Measurements from ENCODE around the gene ARID1B.

Gene ARID1B

DNA sequence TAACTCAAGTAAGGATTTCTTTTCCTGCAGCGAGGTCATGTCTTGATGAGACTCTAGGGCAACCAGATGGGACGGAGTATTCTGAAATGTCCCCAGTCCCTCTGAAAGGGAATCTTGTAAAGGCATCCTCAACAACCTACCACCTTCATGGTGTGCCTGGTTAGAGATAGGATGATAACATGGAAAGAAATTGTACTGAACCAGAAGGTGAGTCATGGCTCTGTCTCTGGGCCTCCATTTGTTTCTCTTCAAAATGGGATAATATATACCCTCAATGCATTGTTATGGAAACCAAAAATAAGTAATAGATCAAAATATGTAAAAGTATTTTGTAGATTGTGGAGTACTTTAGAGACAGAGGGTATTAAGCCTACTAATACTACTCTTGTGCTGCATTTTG, 219.1 kb downstream of the ARID1B start:
- DNase-seq: no peak

DNA sequence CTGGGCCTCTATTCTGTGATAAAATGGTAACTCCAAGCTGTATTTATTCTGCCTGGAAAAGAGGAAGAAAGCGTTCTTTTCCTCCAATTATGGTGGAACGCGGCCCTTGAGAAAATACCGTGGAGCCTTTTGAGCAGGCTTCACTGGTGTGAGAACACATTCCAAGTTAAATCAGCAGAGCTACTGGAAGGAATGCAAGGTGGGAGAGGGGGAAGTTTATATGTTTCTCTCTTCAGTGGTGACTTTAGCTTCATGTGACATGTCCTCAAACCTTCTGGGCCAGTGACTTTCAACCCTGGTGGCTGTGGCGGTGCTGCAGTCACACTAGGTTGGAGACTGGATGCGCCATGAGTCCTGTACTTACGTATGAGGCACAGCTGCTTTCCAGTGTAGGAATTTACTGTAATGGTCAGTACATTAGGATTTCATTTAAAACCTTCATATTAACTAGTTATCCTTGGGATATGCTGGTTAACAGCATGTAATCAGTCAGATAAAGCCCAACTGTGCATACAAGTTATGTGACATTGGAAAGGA, 221.7 kb downstream of the ARID1B start:
- DNase-seq: no peak

DNA sequence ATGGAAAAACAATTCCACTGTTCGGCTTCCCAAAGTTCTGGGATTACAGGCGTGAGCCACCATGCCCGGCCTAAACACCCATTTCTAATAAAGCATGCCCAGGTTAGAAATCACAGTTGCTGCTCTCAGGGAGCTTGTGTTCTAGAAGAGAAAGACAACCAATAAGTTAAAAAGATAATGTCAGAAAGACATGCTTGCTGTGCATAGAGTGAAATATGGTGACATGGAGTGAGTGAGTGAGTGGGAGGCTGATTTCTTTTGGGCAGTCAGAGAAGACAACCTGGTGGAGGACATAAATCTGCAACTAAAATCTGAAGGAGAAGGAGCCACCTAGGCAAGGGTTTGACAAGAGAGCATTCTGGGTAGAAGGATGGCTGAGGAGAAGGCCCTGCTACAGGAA, 222.6 kb downstream of the ARID1B start:
- no peak for DNase-seq

DNA sequence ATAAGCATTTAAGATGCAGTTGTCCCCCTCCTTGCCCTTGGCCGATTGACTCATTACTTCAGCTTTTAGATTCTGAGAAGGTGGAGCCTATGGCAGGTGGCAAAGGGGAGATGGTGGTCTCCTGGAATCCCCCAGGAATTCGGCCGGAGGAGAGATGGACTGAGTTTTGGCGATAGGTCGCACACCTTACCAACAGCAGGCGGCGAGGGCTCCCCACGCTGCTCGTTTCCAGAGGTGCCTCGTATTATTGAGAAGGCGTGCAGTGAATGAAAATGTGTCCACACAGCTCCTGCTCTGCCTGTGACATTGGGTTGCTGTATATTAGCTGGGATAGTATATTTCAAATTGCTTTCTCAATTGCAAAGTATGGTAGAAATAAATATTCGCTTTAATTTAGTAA, 224.5 kb downstream of the ARID1B start:
- DNase-seq: no peak

DNA sequence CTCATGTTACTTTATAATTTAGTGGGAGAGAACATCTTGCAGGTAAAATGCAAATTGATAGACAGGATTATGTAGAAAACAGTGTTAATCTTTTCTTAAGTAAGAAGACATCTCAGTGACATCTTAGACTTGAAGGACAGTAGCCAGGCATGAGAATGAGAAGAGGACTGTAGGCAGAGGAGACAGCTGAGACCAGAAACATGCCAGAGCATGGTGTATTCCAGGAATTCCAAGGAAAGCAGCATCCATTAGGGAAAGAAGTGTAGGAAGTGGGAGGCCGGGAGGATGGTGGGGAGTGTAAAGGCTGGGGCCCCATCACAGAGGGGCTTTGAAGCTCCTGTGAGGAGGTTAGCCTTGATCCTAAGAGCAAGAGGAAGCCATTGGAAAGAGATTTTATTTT, 225.6 kb downstream of the ARID1B start:
- DNase-seq: no peak

DNA sequence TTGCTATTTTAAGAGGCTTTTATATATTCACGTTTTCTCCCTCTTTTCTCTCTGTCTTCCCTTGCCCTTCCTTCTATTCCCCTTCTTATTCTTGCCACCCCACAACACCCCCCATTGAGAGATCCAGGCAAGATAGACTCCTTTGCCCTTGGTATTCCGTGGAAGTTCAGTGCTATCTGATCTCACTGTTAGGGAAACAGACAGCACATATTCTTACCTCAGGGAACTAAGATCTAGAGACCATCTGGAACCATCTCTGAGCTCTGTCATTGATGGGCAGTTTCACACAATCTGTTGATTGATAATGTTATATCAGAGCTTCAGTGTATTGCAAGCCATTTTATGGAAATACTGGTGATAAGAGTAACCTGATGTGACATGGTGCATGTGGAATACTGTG, 228.8 kb downstream of the ARID1B start:
- no peak for DNase-seq

DNA sequence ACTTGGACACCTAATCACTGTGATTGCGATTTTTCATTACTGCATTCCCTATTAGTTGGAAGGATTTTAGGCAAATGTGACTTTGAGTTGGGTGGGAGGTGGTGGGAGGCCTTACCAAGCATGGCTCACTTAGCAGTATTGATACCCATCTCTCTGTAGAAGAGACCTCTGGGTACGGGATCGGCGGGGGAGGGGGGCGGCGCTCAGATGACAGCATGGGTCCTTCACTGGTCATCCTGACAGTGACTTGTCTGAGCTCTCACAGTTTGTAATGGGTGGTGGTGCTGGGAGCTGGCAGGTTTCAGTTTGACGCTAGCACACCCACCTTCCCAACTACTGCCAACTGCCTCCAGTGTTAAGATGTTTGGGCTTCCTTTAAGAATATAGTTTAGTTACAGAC, 231.4 kb downstream of the ARID1B start:
- DNase-seq: no peak

DNA sequence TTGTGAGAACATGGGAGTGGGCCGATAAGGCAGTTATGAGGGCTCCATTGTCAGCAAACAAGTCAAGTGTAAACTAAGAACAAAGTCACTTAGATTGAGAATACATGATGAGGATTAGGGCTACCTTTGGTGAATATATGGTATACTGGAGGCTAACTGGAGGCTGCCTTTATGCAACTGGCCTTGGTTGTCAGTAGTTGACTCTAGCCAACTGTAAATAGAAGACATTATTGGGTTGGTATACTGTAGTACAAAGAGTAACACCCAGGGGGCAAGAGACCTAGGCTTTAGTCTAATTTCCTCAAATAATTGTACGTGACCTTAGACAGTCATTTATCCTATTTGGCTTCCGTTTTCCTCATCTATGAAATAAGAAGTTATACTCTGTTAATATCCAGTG, 235.2 kb downstream of the ARID1B start:
- no peak for DNase-seq

DNA sequence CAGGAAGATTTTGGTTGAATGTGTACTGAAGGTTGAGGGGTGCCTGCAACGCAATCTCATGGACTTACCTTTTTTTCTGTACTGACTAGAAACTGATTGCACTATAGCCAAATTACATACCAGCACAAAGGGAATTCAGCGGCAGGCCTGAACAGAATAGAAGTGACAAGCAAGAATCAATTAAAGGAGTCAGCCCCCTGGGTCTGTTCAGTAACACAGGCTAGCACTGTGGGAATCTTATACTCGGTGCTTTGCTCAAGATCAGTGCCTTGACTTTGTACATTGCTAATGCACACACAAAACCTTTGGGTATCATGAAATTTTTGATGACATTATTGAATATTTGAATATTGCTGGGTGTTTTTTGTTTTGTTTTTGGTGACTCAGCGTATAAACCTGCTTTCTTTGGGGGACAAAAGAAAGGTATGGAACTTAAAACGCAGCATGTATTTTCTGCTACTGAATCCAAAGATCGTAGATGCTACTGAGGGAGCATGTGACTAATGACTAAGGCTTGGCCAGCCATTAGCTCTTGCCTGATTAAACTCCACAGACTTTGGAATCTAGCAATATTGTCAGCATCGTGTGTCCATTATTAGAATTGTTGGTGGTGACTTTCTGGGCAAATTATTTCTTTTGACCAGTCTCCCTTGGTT, 236.6 kb downstream of the ARID1B start:
- DNase-seq: no peak

DNA sequence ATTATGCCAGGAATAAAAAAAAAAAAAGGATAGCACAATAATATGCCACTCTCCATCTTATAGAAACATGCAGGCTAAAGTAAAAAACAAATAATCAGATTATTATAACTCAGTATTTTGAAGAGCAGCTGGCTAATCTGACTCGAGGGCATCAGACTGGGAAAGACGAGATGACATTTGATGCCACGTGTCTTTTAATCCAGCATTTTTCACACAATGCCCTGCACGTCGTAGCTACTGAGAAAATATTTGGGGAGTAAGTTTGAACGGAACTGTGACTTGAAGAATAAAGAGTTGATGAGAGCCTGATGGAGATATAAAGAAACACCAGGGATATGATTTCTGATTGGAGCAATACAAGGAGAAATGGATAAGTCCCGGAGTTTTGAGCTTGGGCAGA, 237.7 kb downstream of the ARID1B start:
- DNase-seq: no peak

DNA sequence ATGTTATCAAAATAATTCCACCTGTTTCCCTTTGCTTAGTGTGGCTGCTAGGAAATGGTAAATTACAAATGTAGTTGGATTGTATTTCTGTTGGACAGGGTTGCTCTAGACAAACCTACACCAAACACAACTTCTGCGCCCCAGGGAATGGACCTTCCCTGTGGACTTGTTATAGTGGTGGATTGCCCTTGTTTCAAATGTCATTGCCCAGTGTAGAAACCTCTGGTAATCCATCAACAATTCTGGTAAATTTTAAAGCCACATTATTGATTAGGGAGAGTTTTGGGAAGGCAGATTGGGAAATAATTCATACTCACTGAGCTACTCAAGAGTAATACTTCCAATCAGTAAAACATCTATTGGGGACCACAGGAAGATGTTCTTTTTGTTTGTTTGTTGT, 239.8 kb downstream of the ARID1B start:
- DNase-seq: no peak

DNA sequence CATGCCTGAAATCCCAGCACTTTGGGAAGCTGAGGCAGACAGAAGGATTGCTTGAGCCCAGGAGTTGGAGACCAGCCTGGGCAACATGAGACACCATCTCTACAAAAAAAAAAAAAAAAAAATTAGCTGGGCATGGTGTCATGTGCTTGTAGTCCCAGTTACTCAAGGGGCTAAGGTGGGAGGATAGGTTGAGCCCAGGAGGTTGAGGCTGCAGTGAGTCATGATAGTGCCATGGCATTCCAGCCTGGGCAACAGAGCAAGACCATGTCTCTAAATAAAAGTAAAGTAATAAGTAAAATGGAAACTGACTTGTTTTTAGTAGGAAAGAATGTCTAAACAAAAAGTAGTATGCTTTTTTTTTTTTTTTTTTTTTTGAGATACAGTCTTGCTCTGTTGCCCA, 240.7 kb downstream of the ARID1B start:
- no peak for DNase-seq

DNA sequence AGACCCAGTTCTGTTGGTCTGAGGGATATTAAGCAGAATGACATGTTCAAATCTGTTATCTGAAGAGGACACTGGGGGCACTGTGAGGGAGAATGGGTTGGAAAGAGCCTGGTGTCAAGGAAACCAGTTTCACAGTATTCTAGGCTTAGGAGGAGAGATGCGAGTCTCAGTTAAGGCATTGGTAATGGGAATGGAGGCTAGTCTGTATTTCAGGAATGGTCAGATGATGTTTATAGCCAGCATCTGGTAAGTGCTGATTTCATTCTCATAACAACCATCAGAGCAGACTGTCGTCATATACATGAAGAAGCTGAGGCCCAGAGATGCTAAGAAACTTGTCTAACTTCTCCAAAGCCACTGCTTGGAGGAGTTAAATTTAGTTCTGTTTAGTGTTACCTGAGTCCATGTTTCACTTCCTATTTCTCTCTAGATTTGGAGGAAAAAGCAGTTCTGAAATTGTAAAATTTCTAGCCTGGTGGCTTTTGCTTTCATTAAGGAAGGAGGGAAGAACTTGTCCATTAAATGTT, 242.0 kb downstream of the ARID1B start:
- no peak for DNase-seq

DNA sequence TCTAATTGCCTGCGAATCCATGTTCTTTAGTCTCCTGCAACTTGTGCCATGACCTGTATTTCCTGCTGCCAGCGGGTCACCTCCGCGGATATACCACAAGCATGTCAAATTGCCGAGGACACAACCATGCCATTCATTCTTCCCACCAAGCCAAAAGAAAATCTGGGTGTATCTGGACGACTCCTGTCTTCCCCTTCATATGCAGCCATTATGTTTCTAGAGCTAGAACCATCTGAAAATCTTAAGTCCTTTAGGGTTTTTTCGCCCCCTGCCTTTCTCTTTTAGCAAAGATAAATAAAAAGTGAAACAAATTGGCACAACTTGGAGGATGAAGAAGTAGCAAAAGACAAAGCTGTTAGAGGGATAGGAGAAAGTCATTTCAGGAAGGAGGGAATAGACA, 242.6 kb downstream of the ARID1B start:
- DNase-seq: no peak

DNA sequence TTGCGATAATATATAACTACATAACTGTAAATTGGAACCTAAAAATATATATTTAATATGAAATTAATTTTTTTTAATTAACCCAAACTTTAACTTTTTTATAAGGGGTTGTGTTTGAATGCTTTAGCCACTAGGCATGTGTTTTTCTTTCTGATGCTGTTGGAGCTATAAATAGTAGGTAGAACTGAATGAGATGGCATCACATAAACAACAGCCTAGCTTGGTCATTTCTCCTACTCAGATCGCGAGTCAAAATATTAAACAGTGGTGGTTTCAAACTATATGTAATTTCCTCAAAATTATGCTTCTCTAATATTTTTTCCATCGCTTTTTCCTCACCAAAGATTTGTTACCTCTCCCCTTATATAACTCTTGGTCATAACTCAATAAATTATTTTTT, 243.2 kb downstream of the ARID1B start:
- no peak for DNase-seq

DNA sequence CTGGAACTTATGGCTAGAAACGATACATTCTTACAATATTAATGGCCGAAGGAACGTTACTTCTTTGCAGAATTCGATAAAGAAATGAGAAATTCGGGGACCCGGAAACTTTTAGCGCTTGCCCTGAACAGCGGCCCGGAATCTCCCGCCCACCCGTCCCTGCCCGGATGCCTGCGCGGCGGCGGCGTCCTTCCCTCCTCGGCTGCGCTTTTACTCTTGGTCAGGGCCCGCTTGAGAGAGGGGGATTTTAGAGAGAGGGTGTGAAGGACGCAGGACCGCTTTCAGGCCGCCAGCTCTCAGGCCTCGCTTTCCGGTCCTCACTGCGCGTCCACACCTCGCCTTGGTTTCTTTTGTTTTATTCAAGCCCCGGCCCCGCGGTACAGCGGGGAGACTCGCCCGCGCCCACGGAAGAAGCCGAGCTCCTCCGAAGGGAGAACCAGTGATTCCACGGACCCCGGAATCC, 243.7 kb downstream of the ARID1B start:
- no peak for DNase-seq

DNA sequence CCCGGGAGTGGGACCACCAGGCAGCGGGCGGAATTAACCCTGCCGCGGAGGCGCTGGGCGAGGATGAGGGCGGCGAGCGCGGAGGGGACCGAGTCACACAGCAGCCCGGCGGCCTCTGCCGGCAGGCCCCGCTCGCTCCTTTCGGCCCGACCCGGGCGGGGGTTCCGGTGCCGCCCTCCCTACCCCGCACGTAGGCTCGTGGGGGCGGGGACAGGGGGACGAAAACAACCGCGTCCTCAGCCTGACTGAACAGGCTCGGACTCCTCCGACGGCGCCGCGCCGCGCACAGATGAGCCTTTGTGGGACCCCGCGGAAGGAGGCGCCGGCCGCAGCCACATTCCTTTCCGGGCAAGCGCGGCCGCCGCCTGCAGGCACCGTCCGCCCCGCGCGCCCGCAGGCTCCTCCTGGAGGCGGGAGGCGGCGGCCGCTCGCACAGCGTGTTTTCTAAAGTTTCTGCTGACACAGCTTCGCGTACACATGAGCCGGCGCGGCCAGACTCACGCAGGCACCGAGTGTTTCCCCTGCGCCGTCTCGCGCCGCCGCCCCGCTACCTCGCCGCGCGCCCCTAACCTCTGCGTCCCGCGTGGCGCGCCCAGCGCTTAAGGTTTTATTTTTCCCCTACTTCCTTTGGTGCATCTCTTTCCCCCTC, 244.3 kb downstream of the ARID1B start:
- DNase-seq: peak; percentile 27

DNA sequence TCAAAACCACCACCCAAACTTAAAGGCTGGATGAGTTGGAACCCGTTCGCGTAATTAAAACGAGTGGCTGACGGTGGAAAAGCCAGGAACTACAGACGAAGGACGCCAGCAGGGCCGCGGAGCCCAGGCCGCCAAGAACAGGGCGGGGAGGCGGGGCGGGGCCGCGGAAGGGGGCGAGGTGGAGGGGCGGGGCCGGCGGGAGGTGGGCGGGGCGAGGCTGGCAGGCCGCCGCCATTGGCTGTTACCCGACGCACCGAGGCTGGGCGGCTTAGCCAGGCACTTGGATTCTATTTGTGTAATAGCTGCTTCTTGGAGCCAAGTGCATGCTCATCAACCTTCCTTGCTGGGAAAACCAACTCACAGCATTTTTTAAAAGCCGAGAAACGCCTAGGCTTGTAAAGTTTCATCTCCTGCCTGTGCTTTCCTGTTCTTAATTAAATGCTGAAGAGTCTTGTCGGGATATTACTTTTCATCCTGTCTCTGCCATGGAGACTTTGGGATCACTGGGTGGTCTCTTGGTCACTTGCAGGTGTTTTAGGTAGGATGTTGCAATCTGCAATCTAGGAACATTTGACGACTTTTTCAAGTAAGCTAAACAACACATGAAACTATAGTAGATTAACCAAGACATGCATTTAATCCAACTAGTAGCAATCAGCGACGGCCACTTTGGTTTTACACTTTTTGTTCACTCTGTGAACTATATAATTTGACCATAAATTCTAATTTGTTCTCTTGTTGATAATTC, 245.0 kb downstream of the ARID1B start:
- no peak for DNase-seq

DNA sequence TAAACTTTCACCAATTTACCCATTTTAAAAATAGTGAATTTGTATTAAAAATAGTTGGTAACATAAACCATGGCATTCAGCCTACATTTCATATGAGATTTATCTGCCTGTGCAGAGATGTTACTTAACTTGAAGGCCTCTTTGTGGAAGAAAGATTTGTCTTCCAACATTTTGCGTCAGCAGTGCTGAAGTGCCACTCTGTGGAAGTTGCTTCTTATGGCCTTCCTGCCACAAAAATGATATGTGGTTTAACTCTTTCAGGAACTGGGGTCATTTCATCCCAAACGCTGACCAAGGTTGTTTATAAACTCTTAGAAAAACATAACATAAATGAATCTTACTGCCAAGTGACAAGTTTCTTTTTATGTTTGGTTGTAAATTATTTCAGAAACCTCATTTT, 246.8 kb downstream of the ARID1B start:
- DNase-seq: no peak

DNA sequence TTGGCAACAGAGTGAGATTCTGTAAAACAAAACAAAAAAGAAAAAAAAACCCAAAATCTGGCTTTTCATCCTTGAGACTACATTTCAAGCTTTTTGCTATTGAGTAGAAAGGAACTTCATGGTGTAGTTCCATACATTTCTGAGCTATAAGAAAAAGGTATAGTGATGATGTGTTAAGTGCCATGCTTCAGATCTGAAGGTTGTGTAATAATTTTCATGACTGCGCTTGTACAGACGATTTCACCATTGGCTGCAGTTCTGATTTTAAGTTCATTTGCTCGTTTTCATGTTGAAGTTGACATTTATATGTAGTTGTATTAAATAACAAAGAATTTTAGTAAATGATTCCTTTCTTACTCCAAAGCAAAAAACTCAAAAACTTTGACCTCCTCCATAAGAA, 247.6 kb downstream of the ARID1B start:
- DNase-seq: no peak

DNA sequence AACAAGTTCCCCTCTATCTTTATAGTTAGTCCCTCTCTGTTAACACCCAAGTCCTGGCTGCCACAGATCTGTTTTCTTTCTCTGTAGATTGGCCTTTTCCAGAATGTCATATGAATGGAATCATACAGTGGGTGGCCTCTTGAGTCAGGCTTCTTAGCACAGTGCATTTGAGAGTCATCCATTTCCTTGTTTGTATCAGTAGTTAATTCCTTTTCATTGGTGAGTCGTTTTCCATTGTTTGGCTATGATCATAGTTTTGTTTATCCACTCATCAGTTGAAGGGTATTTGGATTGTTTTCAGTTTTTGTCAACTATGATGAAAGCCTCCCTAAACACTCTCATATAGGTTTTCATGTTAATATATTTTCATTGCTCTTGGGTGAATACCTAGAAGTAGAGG, 248.3 kb downstream of the ARID1B start:
- DNase-seq: no peak

DNA sequence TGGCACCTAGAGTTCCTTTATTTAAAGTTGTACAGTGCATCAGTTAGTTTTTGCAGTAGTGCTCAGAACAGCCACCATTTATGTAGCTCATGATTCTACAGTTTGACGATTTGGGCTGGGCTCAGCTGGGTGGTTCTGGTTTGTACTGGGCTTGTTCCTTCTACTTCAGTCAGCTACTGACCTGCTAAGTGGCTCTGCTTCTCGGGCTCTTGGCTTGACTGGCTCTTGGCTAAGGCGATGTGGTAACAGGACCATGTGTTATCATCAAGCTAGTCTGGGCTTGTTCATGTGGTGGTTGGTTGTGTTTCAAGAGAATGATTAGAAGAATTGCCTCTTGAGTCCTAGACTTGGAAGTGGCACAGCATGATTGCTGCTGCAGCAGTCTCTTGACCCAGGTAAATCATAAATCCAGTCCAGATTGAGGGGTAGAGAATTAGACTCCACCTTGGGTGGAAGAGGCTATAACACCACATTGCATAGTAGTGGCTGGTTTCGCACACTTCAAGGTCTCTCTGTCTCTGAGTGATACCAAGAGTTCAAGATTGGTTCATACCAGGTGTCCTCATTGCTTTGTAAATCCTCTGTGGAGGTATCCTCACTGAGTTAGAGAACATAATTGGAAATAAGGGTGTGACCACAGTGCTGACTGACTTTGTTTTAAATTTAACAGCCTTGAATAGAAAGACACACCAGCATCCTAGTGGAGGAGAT, 253.0 kb downstream of the ARID1B start:
- no peak for DNase-seq

DNA sequence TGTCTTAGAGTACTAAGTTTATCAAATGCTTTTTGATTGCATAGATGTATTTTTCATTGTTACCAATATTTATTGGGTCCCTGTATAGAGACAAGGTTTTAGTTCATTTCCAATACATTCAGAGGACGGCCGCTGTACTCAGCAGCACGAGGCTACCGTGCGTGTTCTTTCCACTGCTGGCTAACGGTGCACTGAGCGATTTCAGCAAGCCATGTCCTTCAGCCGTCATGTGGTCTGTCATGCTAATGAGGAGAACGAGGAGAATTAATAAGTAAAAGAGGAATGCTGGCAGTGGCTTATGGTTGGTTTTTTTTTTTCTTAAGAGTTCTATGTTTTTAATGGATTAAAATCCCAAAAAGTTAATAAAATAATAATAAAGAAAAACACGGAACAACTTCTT, 253.6 kb downstream of the ARID1B start:
- no peak for DNase-seq
